ENCODE measurements around the gene KIF3C. TPM values are rescaled to one million over a fixed set of nuclear protein-coding genes. Genes with fewer than 3 reads are reported as not detected.

KIF3C gene
- total and polyA plus RNA-seq, 3 donors from 2014 or later, result 7.1 to 9.8 (median 8.7) TPM

GRCh38 chr2:25976983-25977741 lies 5.1 kb downstream of the KIF3C start:
- H3K27ac ChIP-seq, result no peak overlapping the region
- no peaks in the 10 kb centered on the region for H3K36me3 ChIP-seq (ENCODE audit: low read depth, missing control alignments)
- no peak for TF ChIP-seq POLR2A (IDR thresholded peaks at IDR 0.05)
- no peak for TF ChIP-seq CTCF (IDR thresholded peaks at IDR 0.05)
- peaks cover 6% of the 10 kb centered on the region for H3K4me1 ChIP-seq
- WGBS, 2 donors, result 70 to 77% methylated on average over 6 of the region's 6 CpGs
- no peaks in the 10 kb centered on the region for H3K27me3 ChIP-seq
- H3K4me3 ChIP-seq, result no peak overlapping the region
- intact Hi-C loops (cut with DNase I; ENCODE audit: low total_unique reads), result no loop called here
- DNase-seq, result no peak
- H3K9me3 ChIP-seq, result no peaks in the 10 kb centered on the region

GRCh38 chr2:25972049-25972823 lies 10.1 kb downstream of the KIF3C start:
- 65 to 74% methylated on average over 6 to 7 of the region's 7 CpGs for WGBS, 2 donors
- Histone ChIP-seq H3K27me3 (no peaks in the 10 kb centered on the region), H3K9me3 (no peaks in the 10 kb centered on the region), H3K27ac (no peak overlapping the region), H3K36me3 (ENCODE audit: low read depth, missing control alignments) (no peaks in the 10 kb centered on the region), H3K4me3 (no peak overlapping the region), H3K4me1 (no peaks in the 10 kb centered on the region)
- TF ChIP-seq CTCF (IDR thresholded peaks at IDR 0.05), result no peak
- no peak for TF ChIP-seq POLR2A (IDR thresholded peaks at IDR 0.05)
- no peak for DNase-seq
- intact Hi-C loops (cut with DNase I; ENCODE audit: low total_unique reads), result no loop called here

- no peaks in the 10 kb centered on the region for H3K9me3 ChIP-seq
- DNase-seq, result no peak
- no peak for TF ChIP-seq POLR2A (IDR thresholded peaks at IDR 0.05)
- TF ChIP-seq CTCF (IDR thresholded peaks at IDR 0.05), result no peak
- H3K36me3 ChIP-seq (ENCODE audit: low read depth, missing control alignments), result no peaks in the 10 kb centered on the region
- H3K4me1 ChIP-seq, result no peaks in the 10 kb centered on the region
- 82 to 83% methylated on average over 3 of the region's 3 CpGs for WGBS, 2 donors
- H3K4me3 ChIP-seq, result no peak overlapping the region
- intact Hi-C loops (cut with DNase I; ENCODE audit: low total_unique reads), result no loop called here
- no peaks in the 10 kb centered on the region for H3K27me3 ChIP-seq
- H3K27ac ChIP-seq, result no peak overlapping the region
Measured at GRCh38 chr2:25971596-25971995, 10.7 kb downstream of the KIF3C start.

- intact Hi-C loops (cut with DNase I; ENCODE audit: low total_unique reads), result no loop called here
- 81 to 85% methylated on average over 7 of the region's 7 CpGs for WGBS, 2 donors
- Histone ChIP-seq H3K27ac (no peak overlapping the region), H3K36me3 (ENCODE audit: low read depth, missing control alignments) (no peaks in the 10 kb centered on the region), H3K27me3 (no peaks in the 10 kb centered on the region), H3K4me3 (no peak overlapping the region), H3K4me1 (no peaks in the 10 kb centered on the region), H3K9me3 (no peaks in the 10 kb centered on the region)
- no peak for DNase-seq
- TF ChIP-seq CTCF (IDR thresholded peaks at IDR 0.05), result no peak
- no peak for TF ChIP-seq POLR2A (IDR thresholded peaks at IDR 0.05)
Measured at GRCh38 chr2:25966531-25967270, 15.6 kb downstream of the KIF3C start.

Data from testis (tissue), 3 donors.